GM18873 (cell line): Measurements from ENCODE around the gene TEX51.

ENCODE experiments used
- ATAC-seq: cut with Tn5 transposase; IDR thresholded peaks from one replicate; pipeline ENCODE4 v1.9.1; 2021; ENCODE audit warnings: mild to moderate bottlenecking, moderate library complexity, moderate number of reproducible peaks; ENCODE audit not compliant: unreplicated experiment, low FRiP score

TEX51 gene

GRCh38 chr2:126898636-126899035, at the start of gene TEX51:
Gene TEX51 (plus strand): TSS chr2:126898890. CDS start chr2:126898919, 29 bp downstream.
- no peak for ATAC-seq

GRCh38 chr2:126849054-126849453, 49.6 kb upstream of the TEX51 start:
- ATAC-seq: no peak

GRCh38 chr2:126849486-126849885, 49.2 kb upstream of the TEX51 start:
- no peak for ATAC-seq

GRCh38 chr2:126849991-126850535, 48.6 kb upstream of the TEX51 start:
- ATAC-seq: no peak

- ATAC-seq: no peak
Measured at GRCh38 chr2:126850940-126851339, 47.8 kb upstream of the TEX51 start.

GRCh38 chr2:126851756-126852155, 46.9 kb upstream of the TEX51 start:
- no peak for ATAC-seq

- no peak for ATAC-seq
Measured at GRCh38 chr2:126852361-126852760, 46.3 kb upstream of the TEX51 start.

GRCh38 chr2:126855606-126856005, 43.1 kb upstream of the TEX51 start:
- ATAC-seq: no peak

GRCh38 chr2:126856403-126856802, 42.3 kb upstream of the TEX51 start:
- ATAC-seq: no peak

- ATAC-seq: no peak
Measured at GRCh38 chr2:126857502-126857901, 41.2 kb upstream of the TEX51 start.

GRCh38 chr2:126858013-126858412, 40.7 kb upstream of the TEX51 start:
- no peak for ATAC-seq

- ATAC-seq: no peak
Measured at GRCh38 chr2:126858436-126858835, 40.3 kb upstream of the TEX51 start.

- ATAC-seq: no peak
Measured at GRCh38 chr2:126858991-126859390, 39.7 kb upstream of the TEX51 start.

GRCh38 chr2:126859631-126860030, 39.1 kb upstream of the TEX51 start:
- no peak for ATAC-seq

- no peak for ATAC-seq
Measured at GRCh38 chr2:126860385-126860784, 38.3 kb upstream of the TEX51 start.

GRCh38 chr2:126862730-126863129, 36.0 kb upstream of the TEX51 start:
- ATAC-seq: no peak

GRCh38 chr2:126863336-126864015, 35.2 kb upstream of the TEX51 start:
- no peak for ATAC-seq

GRCh38 chr2:126864861-126865260, 33.8 kb upstream of the TEX51 start:
- no peak for ATAC-seq

GRCh38 chr2:126866451-126866850, 32.2 kb upstream of the TEX51 start:
- no peak for ATAC-seq

- no peak for ATAC-seq
Measured at GRCh38 chr2:126874961-126875360, 23.7 kb upstream of the TEX51 start.

- no peak for ATAC-seq
Measured at GRCh38 chr2:126876631-126877030, 22.1 kb upstream of the TEX51 start.

- no peak for ATAC-seq
Measured at GRCh38 chr2:126877041-126877440, 21.6 kb upstream of the TEX51 start.
